GM12878 (cell line): ENCODE data around the gene AK8. TPM values are rescaled to one million over a fixed set of nuclear protein-coding genes. Genes with fewer than 3 reads are reported as not detected.

ENCODE experiments used
- ATAC-seq: fragments of 200-7000 bp; cut with Tn5 transposase; 3 replicates; pipeline ENCODE4 v1.9.1; 2020; ENCODE audit warnings: mild to moderate bottlenecking, moderate library complexity
- BruUV-seq: library from RNA; stranded (reverse); fragments of 400-500 nt; replicated peaks from 2 replicates; lab custom pipeline; 2021; lab: Mats Ljungman, UMichigan
- CTCF ChIA-PET: fragments of 300-600 bp; sonication (Branson Sonifier 250); formaldehyde crosslinking; extraction: SDS; loops from one replicate; lab custom pipeline; 2021; ENCODE audit warnings: inconsistent platforms; lab: Yijun Ruan, JAX
- POLR2A ChIA-PET: fragments of 350-600 bp; formaldehyde crosslinking; extraction: SDS; loops from one replicate; lab custom pipeline; 2021; ENCODE audit warnings: inconsistent platforms; lab: Charles Lee
- RAD21 ChIA-PET: fragments of 300-600 bp; sonication (Branson Sonifier 250); formaldehyde crosslinking; loops from one replicate; lab custom pipeline; 2023; ENCODE audit warnings: antibody characterized with exemption; ENCODE audit not compliant: unreplicated experiment; lab: Charles Lee
- SMC1A ChIA-PET: fragments of 300-600 bp; sonication (Branson Sonifier 250); formaldehyde crosslinking; loops from one replicate; lab custom pipeline; 2023; ENCODE audit not compliant: unreplicated experiment, uncharacterized antibody; lab: Charles Lee
- DNase-seq: peaks from one replicate; pipeline ENCODE4 v3.0.0-alpha.2; 2011; ENCODE audit warnings: low read depth, low spot score
- FAIRE-seq: peaks from 3 replicates; lab custom pipeline; 2011; peaks lifted over from hg19 to GRCh38; lab: Jason Lieb, UNC
- H2AFZ ChIP-seq: 2 replicates; pipeline ENCODE4 v1.6.0; 2011; ENCODE audit warnings: low read depth, low read length, control low read depth; ENCODE audit not compliant: control insufficient read depth
- H3K27ac ChIP-seq: 2 replicates; pipeline ENCODE4 v1.5.1; 2011; ENCODE audit warnings: control low read depth; ENCODE audit not compliant: control insufficient read depth, insufficient read depth
- H3K27me3 ChIP-seq, 2 experiments: replicated peaks in 1 of 2; 2 replicates each; pipeline versions ENCODE4 v1.6.0 to v1.6.1; 2011; ENCODE audit warnings: low read length in 1 of 2; ENCODE audit not compliant: control insufficient read depth in 2 of 2, insufficient read depth in 2 of 2
- H3K36me3 ChIP-seq, 2 experiments: 2 replicates each; pipeline ENCODE4 v1.5.1; 2011; ENCODE audit warnings: low read length in 1 of 2; ENCODE audit not compliant: control insufficient read depth in 2 of 2, insufficient read depth in 2 of 2
- H3K4me1 ChIP-seq: 2 replicates; pipeline ENCODE4 v1.6.1; 2011; ENCODE audit warnings: mild to moderate bottlenecking, low read length, moderate library complexity, mixed read lengths; ENCODE audit not compliant: control insufficient read depth, insufficient read depth
- H3K4me2 ChIP-seq: 2 replicates; pipeline ENCODE4 v1.6.0; 2011; ENCODE audit warnings: control low read depth; ENCODE audit not compliant: control insufficient read depth, insufficient read depth
- H3K4me3 ChIP-seq: fragments of 200-600 bp; sonication (generic); 2 replicates; pipeline ENCODE4 v1.5.1; 2016
- H3K79me2 ChIP-seq: 2 replicates; pipeline ENCODE4 v1.6.0; 2011; ENCODE audit warnings: low read length; ENCODE audit not compliant: control insufficient read depth, insufficient read depth
- H3K9ac ChIP-seq: 2 replicates; pipeline ENCODE4 v1.8.0; 2011; ENCODE audit warnings: low read length, control low read depth, mixed read lengths; ENCODE audit not compliant: control insufficient read depth, insufficient read depth
- H3K9me3 ChIP-seq: replicated peaks from 3 replicates; pipeline ENCODE4 v1.5.1; 2011; ENCODE audit warnings: mild to moderate bottlenecking, low read length; ENCODE audit not compliant: control insufficient read depth, insufficient read depth
- H4K20me1 ChIP-seq: 2 replicates; pipeline ENCODE4 v1.6.0; 2011; ENCODE audit not compliant: control insufficient read depth, insufficient read depth
- BACH1 ChIP-seq: fragments of 450-650 bp; IDR thresholded peaks from 2 replicates; pipeline ENCODE4 v1.6.1; 2017; ENCODE audit warnings: mild to moderate bottlenecking, borderline replicate concordance
- CHD2 ChIP-seq: IDR thresholded peaks from 2 replicates; pipeline ENCODE4 v1.6.1; 2011; ENCODE audit warnings: low read depth, low read length, improper control_type of control experiment, borderline replicate concordance
- FOS ChIP-seq: IDR thresholded peaks from 3 replicates; pipeline ENCODE4 v1.6.1; 2011; ENCODE audit warnings: borderline replicate concordance; ENCODE audit not compliant: insufficient read length; ENCODE audit errors: extremely low read depth
- HCFC1 ChIP-seq: fragments of 150-350 bp; IDR thresholded peaks from 2 replicates; pipeline ENCODE4 v1.6.1; 2014; ENCODE audit warnings: low read length
- MLLT1 ChIP-seq: fragments of 450-650 bp; IDR thresholded peaks from 2 replicates; pipeline ENCODE4 v1.6.1; 2016; ENCODE audit warnings: mild to moderate bottlenecking
- MYB ChIP-seq: fragments of 150-350 bp; IDR thresholded peaks from 2 replicates; pipeline ENCODE4 v1.6.1; 2014; ENCODE audit warnings: mild to moderate bottlenecking, low read depth, low read length, borderline replicate concordance
- NFYA ChIP-seq: IDR thresholded peaks from 2 replicates; pipeline ENCODE4 v1.6.1; 2011; ENCODE audit warnings: low read depth, mild to moderate bottlenecking, low read length, improper control_type of control experiment, borderline replicate concordance
- NKRF ChIP-seq: fragments of 450-650 bp; conservative IDR thresholded peaks from 2 replicates; pipeline ENCODE4 v1.6.1; 2017; ENCODE audit warnings: mild to moderate bottlenecking, moderate library complexity
- NR2C1 ChIP-seq: fragments of 450-650 bp; IDR thresholded peaks from 2 replicates; pipeline ENCODE4 v1.6.1; 2017; ENCODE audit warnings: antibody characterized with exemption, mild to moderate bottlenecking, moderate library complexity
- PBX3 ChIP-seq: IDR thresholded peaks from 2 replicates; pipeline ENCODE4 v1.6.1; 2011; ENCODE audit warnings: mild to moderate bottlenecking, low read depth, low read length, moderate library complexity; ENCODE audit not compliant: insufficient replicate concordance
- RAD51 ChIP-seq: fragments of 450-650 bp; IDR thresholded peaks from 2 replicates; pipeline ENCODE4 v1.6.1; 2016; ENCODE audit warnings: moderate library complexity, mild to moderate bottlenecking, inconsistent platforms
- SMAD1 ChIP-seq: fragments of 450-650 bp; IDR thresholded peaks from 2 replicates; pipeline ENCODE4 v1.6.1; 2018; ENCODE audit warnings: mild to moderate bottlenecking, low read depth; ENCODE audit not compliant: partially characterized antibody
- STAT1 ChIP-seq: fragments of 450-650 bp; conservative IDR thresholded peaks from 2 replicates; pipeline ENCODE4 v1.6.1; 2014; ENCODE audit warnings: antibody characterized with exemption, mild to moderate bottlenecking
- ZNF24 ChIP-seq: fragments of 450-650 bp; IDR thresholded peaks from 2 replicates; pipeline ENCODE4 v1.6.1; 2017; ENCODE audit warnings: antibody characterized with exemption, mild to moderate bottlenecking
- ZZZ3 ChIP-seq: IDR thresholded peaks from 2 replicates; pipeline ENCODE4 v1.6.1; 2011; ENCODE audit warnings: low read depth; ENCODE audit not compliant: control insufficient read depth, insufficient read length
- WGBS: methylation state at CpG from one replicate; pipeline ENCODE4 v1.1.6; 2016; ENCODE audit warnings: low lambda C conversion rate; ENCODE audit not compliant: insufficient replicate concordance, insufficient coverage; ENCODE audit errors: missing lambda C conversion rate; 5-methylcytosine and 5-hydroxymethylcytosine counted together
- in situ Hi-C: fragments of 300-500 bp; cut with MboI; formaldehyde crosslinking; loops from 9 replicates; pipeline ENCODE4 v1.14.3; 2018; ENCODE audit warnings: mixed read lengths
- intact Hi-C: fragments of 100-400 bp; cut with micrococcal nuclease; formaldehyde crosslinking; loops from one replicate; pipeline ENCODE4 v1.14.2; 2022; ENCODE audit not compliant: unreplicated experiment
- polyA plus RNA-seq, 11 experiments: library from polyadenylated mRNA; depleted of rRNA in 4 of 11; unstranded in 6 of 11; stranded (reverse) in 5 of 11; fragments of >200 nt; fragmentation: Nextera tagmentation in 4 of 11; fragmentation: Illumina TruSeq in 1 of 11; extraction: Ambion mirVana in 4 of 11; extraction: Trizol in 1 of 11; gene quantifications; 1 replicate in 1 of 11; 2 replicates in 10 of 11; pipeline versions ENCODE4 v1.2.1 to v1.2.3, GENCODE V29; 2011 to 2016; ENCODE audit warnings: inconsistent platforms in 2 of 11, missing spikeins in 2 of 11, low read depth in 1 of 11
- total RNA-seq, 4 experiments: library from RNA; depleted of rRNA in 3 of 4; stranded (reverse); fragments of >200 nt in 3 of 4; fragmentation: Illumina TruSeq in 1 of 4; extraction: Trizol in 1 of 4; gene quantifications; 2 replicates each; pipeline versions ENCODE4 v1.2.1 to v1.2.3, GENCODE V29; 2013 to 2021

Gene AK8
- total and polyA plus RNA-seq, 10 of the 15 experiments (the other 5 are each of a cell fraction or from before 2014, with no cell fraction given) = 0.03 to 0.12 (median 0.06) TPM; not detected in 5

GRCh38 chr9:132750668-132751067 lies 127.4 kb downstream of the AK8 start (continued):
- TF ChIP-seq MLLT1 (no peak), NKRF (no peak), SMAD1 (no peak), FOS (no peak), NR2C1 (no peak), PBX3 (no peak)
- TF ChIP-seq, all 136 proteins: peak for 0

GRCh38 chr9:132749306-132749705 lies 128.8 kb downstream of the AK8 start:
- intact Hi-C loops (no loop called here), in situ Hi-C loops (no loop called here)
- Histone ChIP-seq H3K4me3 (no peak overlapping the region), H3K9ac (no peak overlapping the region), H3K36me3 (no peaks in the 10 kb centered on the region), H3K27me3 (peaks cover 6 to 11% of the 10 kb centered on the region in 2 experiments), H3K79me2 (no peaks in the 10 kb centered on the region), H3K4me1 (no peaks in the 10 kb centered on the region), H3K27ac (no peak overlapping the region), H3K9me3 (no peaks in the 10 kb centered on the region), H2AFZ (no peak overlapping the region), H3K4me2 (no peak overlapping the region), H4K20me1 (no peaks in the 10 kb centered on the region)
- ATAC-seq (no peak), FAIRE-seq (no peak), DNase-seq (no peak)
- WGBS = 51% methylated on average over 13 of the region's 13 CpGs
- ChIA-PET RAD21 (no interaction called here), SMC1A (no interaction called here), CTCF (no interaction called here), POLR2A (no interaction called here)
- BruUV-seq = no TSS peak
- TF ChIP-seq STAT1 = no peak
- no peak for TF ChIP-seq MYB
- TF ChIP-seq ZNF24 = no peak
- TF ChIP-seq BACH1 = no peak
- TF ChIP-seq CHD2 = no peak
- TF ChIP-seq HCFC1 = no peak
- TF ChIP-seq RAD51 = no peak
- TF ChIP-seq NFYA = no peak
- TF ChIP-seq ZZZ3 = no peak
